ENCODE data around the gene DNAJC12. TPM values are rescaled to one million over a fixed set of nuclear protein-coding genes. Genes with fewer than 3 reads are reported as not detected.

The DNAJC12 gene
- total RNA-seq, 1 experiment from 2014 or later, result 2.2 TPM

DNA sequence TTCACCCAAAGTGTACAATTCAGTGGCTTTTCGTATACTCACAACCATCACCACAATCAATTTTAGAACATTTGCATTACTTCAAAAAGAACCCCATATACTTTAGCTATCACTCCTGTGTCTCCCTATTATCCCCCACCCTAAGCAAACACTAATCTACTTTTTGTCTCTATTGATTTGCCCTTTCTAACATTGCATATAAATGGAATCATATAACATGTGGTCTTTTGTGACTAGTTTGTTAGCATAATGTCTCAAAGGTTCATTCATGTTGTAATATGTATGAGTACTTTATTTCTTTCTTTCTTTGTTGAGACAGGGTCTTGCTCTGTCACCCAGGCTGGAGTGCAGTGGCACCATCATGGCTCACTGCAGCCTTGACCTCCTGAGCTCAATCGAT lies 21.0 kb upstream of the DNAJC12 start:
- no peak for DNase-seq
- TF ChIP-seq, protein P1, sequence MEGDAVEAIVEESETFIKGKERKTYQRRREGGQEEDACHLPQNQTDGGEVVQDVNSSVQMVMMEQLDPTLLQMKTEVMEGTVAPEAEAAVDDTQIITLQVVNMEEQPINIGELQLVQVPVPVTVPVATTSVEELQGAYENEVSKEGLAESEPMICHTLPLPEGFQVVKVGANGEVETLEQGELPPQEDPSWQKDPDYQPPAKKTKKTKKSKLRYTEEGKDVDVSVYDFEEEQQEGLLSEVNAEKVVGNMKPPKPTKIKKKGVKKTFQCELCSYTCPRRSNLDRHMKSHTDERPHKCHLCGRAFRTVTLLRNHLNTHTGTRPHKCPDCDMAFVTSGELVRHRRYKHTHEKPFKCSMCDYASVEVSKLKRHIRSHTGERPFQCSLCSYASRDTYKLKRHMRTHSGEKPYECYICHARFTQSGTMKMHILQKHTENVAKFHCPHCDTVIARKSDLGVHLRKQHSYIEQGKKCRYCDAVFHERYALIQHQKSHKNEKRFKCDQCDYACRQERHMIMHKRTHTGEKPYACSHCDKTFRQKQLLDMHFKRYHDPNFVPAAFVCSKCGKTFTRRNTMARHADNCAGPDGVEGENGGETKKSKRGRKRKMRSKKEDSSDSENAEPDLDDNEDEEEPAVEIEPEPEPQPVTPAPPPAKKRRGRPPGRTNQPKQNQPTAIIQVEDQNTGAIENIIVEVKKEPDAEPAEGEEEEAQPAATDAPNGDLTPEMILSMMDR (IDR thresholded peaks at IDR 0.05; ENCODE audit: insufficient read depth in 1 of 2, low read depth in 1 of 2, low read length in 1 of 2, severe bottlenecking in 1 of 2, unreplicated experiment in 1 of 2), result no peak

DNA sequence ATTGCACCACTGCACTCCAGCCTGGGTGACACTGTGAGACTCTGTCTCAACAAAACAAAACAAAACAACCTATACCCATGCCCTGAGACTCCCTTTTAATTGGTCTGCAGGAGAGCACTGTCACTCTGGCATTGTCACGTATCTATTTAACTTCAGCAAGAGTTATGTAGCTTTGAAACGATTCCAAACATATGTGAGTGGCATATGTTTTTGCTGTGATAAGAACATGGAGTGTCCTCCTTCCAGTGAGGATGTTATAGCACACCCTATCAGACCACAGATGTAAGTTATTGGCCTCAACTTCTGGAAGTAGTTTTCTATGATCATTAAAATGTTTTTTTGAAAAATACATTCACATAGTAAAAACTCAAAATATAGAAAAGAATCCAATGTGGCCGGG lies 15.5 kb upstream of the DNAJC12 start:
- Mint-ChIP-seq H3K4me1 (ENCODE audit: low read depth, unreplicated experiment) (peaks cover 21% of the 10 kb centered on the region), H3K4me3 (ENCODE audit: unreplicated experiment) (no peak overlapping the region), H3K36me3 (ENCODE audit: insufficient read depth, unreplicated experiment) (peaks cover 7% of the 10 kb centered on the region), H3K27ac (ENCODE audit: unreplicated experiment) (no peak overlapping the region), H3K9me3 (ENCODE audit: unreplicated experiment) (no peaks in the 10 kb centered on the region), H3K27me3 (ENCODE audit: insufficient read depth, unreplicated experiment) (no peaks in the 10 kb centered on the region)
- H3K4me3 ChIP-seq (ENCODE audit: low read depth, low read length), result no peak overlapping the region
- no peaks in the 10 kb centered on the region for H3K36me3 ChIP-seq (ENCODE audit: control insufficient read depth, insufficient read depth, low read length)
- POLR2A ChIA-PET, result no interaction called here
- no TSS peak for BruUV-seq (replicated peaks)
- no peaks in the 10 kb centered on the region for H3K9me3 ChIP-seq
- TF ChIP-seq, protein P1 (IDR thresholded peaks at IDR 0.05; ENCODE audit: insufficient read depth in 1 of 2, low read depth in 1 of 2, low read length in 1 of 2, severe bottlenecking in 1 of 2, unreplicated experiment in 1 of 2), result no peak
- no peak for DNase-seq
- H3K27me3 ChIP-seq (replicated peaks; ENCODE audit: control insufficient read depth, insufficient read depth, low read length), result no peaks in the 10 kb centered on the region
- H3K4me1 ChIP-seq, result no peaks in the 10 kb centered on the region
- CTCF ChIA-PET, result interaction anchor here (0.9 kb wide), 1 partner anchor 32 kb away, joined by 3 read pairs; no protein-coding TSS in a partner anchor
- intact Hi-C loops (cut with micrococcal nuclease; ENCODE audit: unreplicated experiment), result loop anchor here (10.0 kb wide), 1 partner anchor 481 kb away; the partner anchor contains the start of genes HNRNPH3 and PBLD

More for the DNA sequence above, 21.0 kb upstream of the DNAJC12 start:
- no peaks in the 10 kb centered on the region for H3K36me3 ChIP-seq (ENCODE audit: control insufficient read depth, insufficient read depth, low read length)
- CTCF ChIA-PET, result no interaction called here
- H3K4me3 ChIP-seq (ENCODE audit: low read depth, low read length), result no peak overlapping the region
- no peak overlapping the region for H3K27ac Mint-ChIP-seq (ENCODE audit: unreplicated experiment)
- H3K36me3 Mint-ChIP-seq (ENCODE audit: insufficient read depth, unreplicated experiment), result no peaks in the 10 kb centered on the region
- no peaks in the 10 kb centered on the region for H3K9me3 Mint-ChIP-seq (ENCODE audit: unreplicated experiment)
- peaks cover 20% of the 10 kb centered on the region for H3K4me1 Mint-ChIP-seq (ENCODE audit: low read depth, unreplicated experiment)
- H3K27me3 Mint-ChIP-seq (ENCODE audit: insufficient read depth, unreplicated experiment), result no peaks in the 10 kb centered on the region
- 0 out of 2 replicates have a peak, but pooled peaks cover 3% of the 10 kb centered on the region for H3K4me1 ChIP-seq
- POLR2A ChIA-PET, result no interaction called here
- no TSS peak for BruUV-seq (replicated peaks)
- intact Hi-C loops (cut with micrococcal nuclease; ENCODE audit: unreplicated experiment), result loop anchor here (10.0 kb wide), 1 partner anchor 476 kb away; the partner anchor contains the start of genes HNRNPH3 and PBLD
- no peaks in the 10 kb centered on the region for H3K27me3 ChIP-seq (replicated peaks; ENCODE audit: control insufficient read depth, insufficient read depth, low read length)
- no peaks in the 10 kb centered on the region for H3K9me3 ChIP-seq
- H3K4me3 Mint-ChIP-seq (ENCODE audit: unreplicated experiment), result no peak overlapping the region

DNA sequence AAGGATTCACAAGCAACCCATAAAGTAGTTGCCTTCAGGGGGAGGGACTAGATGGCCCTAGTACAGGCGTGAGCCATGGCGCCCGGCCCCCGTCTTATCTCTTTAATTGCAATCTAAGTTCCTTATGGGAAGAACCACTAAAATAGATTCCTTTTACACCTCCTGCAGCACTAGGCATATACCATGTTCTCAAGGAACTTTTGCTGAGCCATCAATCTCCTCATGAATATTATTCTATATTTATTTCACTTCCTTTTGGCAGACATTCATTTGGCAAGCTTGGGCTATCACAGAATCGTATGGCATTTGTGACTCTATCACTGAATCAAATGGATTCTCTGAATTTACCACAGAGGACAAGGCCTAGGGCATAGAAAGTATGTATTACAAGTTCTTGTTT lies 14.8 kb upstream of the DNAJC12 start:
- Mint-ChIP-seq H3K4me3 (ENCODE audit: unreplicated experiment) (no peak overlapping the region), H3K36me3 (ENCODE audit: insufficient read depth, unreplicated experiment) (peaks cover 7% of the 10 kb centered on the region), H3K27ac (ENCODE audit: unreplicated experiment) (no peak overlapping the region), H3K4me1 (ENCODE audit: low read depth, unreplicated experiment) (peaks cover 21% of the 10 kb centered on the region), H3K9me3 (ENCODE audit: unreplicated experiment) (no peaks in the 10 kb centered on the region), H3K27me3 (ENCODE audit: insufficient read depth, unreplicated experiment) (no peaks in the 10 kb centered on the region)
- Histone ChIP-seq H3K27me3 (replicated peaks; ENCODE audit: control insufficient read depth, insufficient read depth, low read length) (no peaks in the 10 kb centered on the region), H3K4me3 (ENCODE audit: low read depth, low read length) (no peak overlapping the region), H3K4me1 (no peaks in the 10 kb centered on the region), H3K36me3 (ENCODE audit: control insufficient read depth, insufficient read depth, low read length) (no peaks in the 10 kb centered on the region), H3K9me3 (no peaks in the 10 kb centered on the region)
- ChIA-PET CTCF (interaction anchor here (0.9 kb wide), 1 partner anchor 32 kb away, joined by 3 read pairs; no protein-coding TSS in a partner anchor), POLR2A (no interaction called here)
- no peak for DNase-seq
- intact Hi-C loops (cut with micrococcal nuclease; ENCODE audit: unreplicated experiment), result loop anchor here (10.0 kb wide), 1 partner anchor 482 kb away; the partner anchor contains the start of genes HNRNPH3 and PBLD
- no TSS peak for BruUV-seq (replicated peaks)
- TF ChIP-seq, protein P1 (IDR thresholded peaks at IDR 0.05; ENCODE audit: insufficient read depth in 1 of 2, low read depth in 1 of 2, low read length in 1 of 2, severe bottlenecking in 1 of 2, unreplicated experiment in 1 of 2), result no peak
